ENCODE measurements around the gene NDUFB4. TPM values are rescaled to one million over a fixed set of nuclear protein-coding genes. Genes with fewer than 3 reads are reported as not detected.
A peak's percentile ranks its signal among the peaks of the same experiment; 100 is the strongest.

Gene NDUFB4
- total RNA-seq, 1 donor from 2014 or later: 165 TPM

- H3K27ac Mint-ChIP-seq: no peak overlapping the region
- no peaks in the 10 kb centered on the region for H3K36me3 Mint-ChIP-seq (ENCODE audit: insufficient read depth)
- no peak for DNase-seq (ENCODE audit: low spot score, unreplicated experiment)
- no peak overlapping the region for H3K4me3 Mint-ChIP-seq (ENCODE audit: low read depth)
- peaks cover 3% of the 10 kb centered on the region for H3K9me3 Mint-ChIP-seq (ENCODE audit: low read depth)
- no peaks in the 10 kb centered on the region for H3K27me3 Mint-ChIP-seq
- H3K4me1 Mint-ChIP-seq (ENCODE audit: low read depth): no peaks in the 10 kb centered on the region
- no peak for TF ChIP-seq CTCF (IDR thresholded peaks at IDR 0.05; ENCODE audit: unreplicated experiment)
Measured at GRCh38 chr3:120587332-120587975, 8.7 kb upstream of the NDUFB4 start.

DNA sequence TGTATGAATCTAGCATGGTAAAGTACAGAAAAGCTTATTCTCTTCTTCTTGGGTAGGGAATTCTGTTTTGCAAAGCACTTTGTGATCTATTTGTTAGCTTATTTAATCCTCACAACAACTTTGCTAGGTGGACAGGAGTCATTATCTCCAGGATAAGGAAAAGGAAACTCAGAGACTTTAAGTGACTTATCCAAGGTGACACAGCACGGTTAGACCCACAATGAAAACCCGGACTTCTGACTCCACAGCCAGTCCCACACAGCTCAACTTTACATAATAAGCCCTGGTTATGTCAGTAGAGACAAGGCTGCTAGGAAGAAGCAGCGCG lies 384 bp upstream of the NDUFB4 start:
- Mint-ChIP-seq H3K4me3 (ENCODE audit: low read depth) (peak overlapping the region; percentile 90), H3K27ac (peak overlapping the region; percentile 99), H3K9me3 (ENCODE audit: low read depth) (no peaks in the 10 kb centered on the region), H3K36me3 (ENCODE audit: insufficient read depth) (peaks cover 3% of the 10 kb centered on the region), H3K27me3 (no peaks in the 10 kb centered on the region), H3K4me1 (ENCODE audit: low read depth) (peaks cover 6% of the 10 kb centered on the region)
- DNase-seq (ENCODE audit: low spot score, unreplicated experiment): no peak
- no peak for TF ChIP-seq CTCF (IDR thresholded peaks at IDR 0.05; ENCODE audit: unreplicated experiment)

DNA sequence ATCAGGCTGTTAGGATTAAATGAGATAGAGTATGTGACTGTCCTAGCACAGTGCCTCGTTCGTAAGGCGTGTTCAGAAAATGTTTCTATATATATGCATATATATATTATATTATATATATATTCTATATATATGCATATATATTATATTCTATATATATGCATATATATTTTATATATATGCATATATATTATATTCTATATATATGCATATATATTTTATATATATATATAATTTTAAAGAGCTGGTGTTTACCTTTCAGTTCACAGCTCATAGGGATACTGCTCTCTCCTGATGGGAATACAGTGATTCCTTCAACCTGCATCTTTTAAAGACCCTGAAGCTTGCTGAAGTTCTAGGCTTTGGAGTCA lies 702 bp downstream of the NDUFB4 start:
- TF ChIP-seq CTCF (IDR thresholded peaks at IDR 0.05; ENCODE audit: unreplicated experiment): no peak
- Mint-ChIP-seq H3K27me3 (no peaks in the 10 kb centered on the region), H3K36me3 (ENCODE audit: insufficient read depth) (peaks cover 8% of the 10 kb centered on the region), H3K27ac (peak overlapping the region; percentile 99), H3K9me3 (ENCODE audit: low read depth) (no peaks in the 10 kb centered on the region), H3K4me3 (ENCODE audit: low read depth) (peak overlapping the region; percentile 90), H3K4me1 (ENCODE audit: low read depth) (peaks cover 11% of the 10 kb centered on the region)
- DNase-seq (ENCODE audit: low spot score, unreplicated experiment): no peak

DNA sequence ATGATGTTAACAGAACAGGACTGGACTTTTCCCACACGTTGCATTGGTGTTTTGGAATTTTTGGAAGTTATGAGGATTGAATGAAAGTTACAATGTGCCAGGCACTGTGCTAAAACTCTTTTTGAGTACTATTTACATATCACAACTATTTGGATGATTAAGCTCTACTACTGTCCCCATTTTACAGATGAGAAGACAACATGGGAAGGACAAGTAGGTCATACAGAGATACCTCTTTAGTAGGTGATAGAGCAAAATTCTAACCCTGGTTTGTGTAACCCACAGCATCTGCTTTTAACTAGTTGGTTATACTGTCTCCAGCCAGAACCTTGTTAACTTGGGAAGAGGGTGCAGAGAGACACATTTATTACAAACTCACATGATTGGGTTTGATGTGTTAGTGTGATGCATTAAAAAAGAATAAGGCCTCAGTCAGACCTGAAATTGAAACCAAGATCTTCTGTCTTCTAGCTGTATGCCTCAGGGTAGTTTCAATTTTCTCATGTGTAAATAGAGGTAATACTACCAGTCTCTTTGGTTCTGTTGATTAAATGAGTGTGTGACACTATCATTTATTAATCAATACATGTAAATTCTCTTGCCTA lies 1.4 kb downstream of the NDUFB4 start:
- no peak for DNase-seq (ENCODE audit: low spot score, unreplicated experiment)
- H3K4me3 Mint-ChIP-seq (ENCODE audit: low read depth): no peak overlapping the region
- H3K36me3 Mint-ChIP-seq (ENCODE audit: insufficient read depth): peaks cover 11% of the 10 kb centered on the region

DNA sequence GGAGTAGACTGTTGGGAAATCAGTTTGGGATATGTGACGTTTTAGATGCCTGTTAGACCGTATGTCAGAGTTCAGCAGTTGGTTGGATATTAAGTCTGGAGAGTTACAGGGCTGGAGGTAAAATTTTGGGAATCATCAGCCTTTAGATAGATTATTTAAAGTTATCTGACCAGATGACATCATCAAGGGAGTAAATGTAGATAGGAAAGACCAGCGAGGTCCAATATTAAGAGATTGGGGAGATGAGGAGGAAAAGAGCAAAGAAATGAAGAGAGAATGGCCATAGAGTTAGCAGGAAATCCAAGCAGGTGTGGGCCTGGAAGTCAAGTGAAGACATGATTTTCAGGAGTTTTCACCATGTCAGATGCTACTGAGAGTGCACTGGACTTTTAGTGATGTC lies 3.1 kb downstream of the NDUFB4 start:
- no peaks in the 10 kb centered on the region for H3K9me3 Mint-ChIP-seq (ENCODE audit: low read depth)
- peaks cover 14% of the 10 kb centered on the region for H3K36me3 Mint-ChIP-seq (ENCODE audit: insufficient read depth)
- no peaks in the 10 kb centered on the region for H3K27me3 Mint-ChIP-seq
- TF ChIP-seq CTCF (IDR thresholded peaks at IDR 0.05; ENCODE audit: unreplicated experiment): no peak
- no peak overlapping the region for H3K4me3 Mint-ChIP-seq (ENCODE audit: low read depth)
- DNase-seq (ENCODE audit: low spot score, unreplicated experiment): no peak
- H3K4me1 Mint-ChIP-seq (ENCODE audit: low read depth): peaks cover 14% of the 10 kb centered on the region
- H3K27ac Mint-ChIP-seq: no peak overlapping the region

More for the DNA sequence above, 1.4 kb downstream of the NDUFB4 start:
- Mint-ChIP-seq H3K27me3 (no peaks in the 10 kb centered on the region), H3K27ac (peak overlapping the region; percentile 35), H3K4me1 (ENCODE audit: low read depth) (peaks cover 11% of the 10 kb centered on the region), H3K9me3 (ENCODE audit: low read depth) (no peaks in the 10 kb centered on the region)
- TF ChIP-seq CTCF (IDR thresholded peaks at IDR 0.05; ENCODE audit: unreplicated experiment): no peak
